WTC11 (cell line): Measurements from ENCODE around the gene CAMK1G. TPM values are rescaled to one million over a fixed set of nuclear protein-coding genes. Genes with fewer than 3 reads are reported as not detected.

Source experiments
- ATAC-seq: fragments of 200-7000 bp; cut with Tn5 transposase; 2 replicates; pipeline ENCODE4 v1.10.0; 2021; ENCODE audit warnings: mild to moderate bottlenecking, moderate library complexity
- CTCF ChIA-PET: fragments of 300-600 bp; sonication (Branson Sonifier 250); formaldehyde crosslinking; loops from one replicate; lab custom pipeline; 2021; ENCODE audit warnings: antibody characterized with exemption; lab: Charles Lee
- POLR2A ChIA-PET: fragments of 350-600 bp; sonication (Branson Sonifier 250); formaldehyde crosslinking; loops from one replicate; lab custom pipeline; 2021; ENCODE audit warnings: antibody characterized with exemption; lab: Charles Lee
- DNase-seq: peaks from one replicate; pipeline ENCODE4 v3.0.0; 2021; ENCODE audit warnings: low spot score
- H3K27ac Mint-ChIP-seq: 2 replicates; pipeline ENCODE4 v1.8.0; 2021; ENCODE audit warnings: mixed read lengths
- H3K27me3 Mint-ChIP-seq: 2 replicates; pipeline ENCODE4 v1.8.0; 2021; ENCODE audit warnings: low read depth, mild to moderate bottlenecking, moderate library complexity, mixed read lengths
- H3K36me3 Mint-ChIP-seq: 2 replicates; pipeline ENCODE4 v1.8.0; 2021; ENCODE audit warnings: mixed read lengths
- H3K4me1 Mint-ChIP-seq: 2 replicates; pipeline ENCODE4 v1.8.0; 2022; ENCODE audit warnings: mixed read lengths
- H3K4me3 Mint-ChIP-seq: 2 replicates; pipeline ENCODE4 v1.8.0; 2021; ENCODE audit warnings: mild to moderate bottlenecking, moderate library complexity, mixed read lengths
- H3K9me3 Mint-ChIP-seq: 2 replicates; pipeline ENCODE4 v1.8.0; 2021; ENCODE audit warnings: mixed read lengths
- AR ChIP-seq: fragments of 250-450 bp; sonication (Bioruptor Pico); IDR thresholded peaks from 2 replicates; pipeline ENCODE4 v1.9.0; 2021; ENCODE audit warnings: mild to moderate bottlenecking
- ARID4B ChIP-seq: sonication (generic); formaldehyde crosslinking; IDR thresholded peaks from 2 replicates; pipeline ENCODE4 v1.8.0; 2023; ENCODE audit warnings: missing genetic modification reagents, mild to moderate bottlenecking, borderline replicate concordance
- ATF1 ChIP-seq: sonication (generic); formaldehyde crosslinking; IDR thresholded peaks from 2 replicates; pipeline ENCODE4 v1.8.1; 2023; ENCODE audit warnings: mild to moderate bottlenecking, moderate library complexity, missing genetic modification reagents
- CTCF ChIP-seq: fragments of 200-600 bp; IDR thresholded peaks from 2 replicates; pipeline ENCODE4 v1.8.0; 2022; ENCODE audit warnings: antibody characterized with exemption
- ZNF121 ChIP-seq: sonication (generic); formaldehyde crosslinking; IDR thresholded peaks from 2 replicates; pipeline ENCODE4 v1.8.0; 2023; ENCODE audit warnings: missing genetic modification reagents
- ZNF232 ChIP-seq: sonication (generic); formaldehyde crosslinking; IDR thresholded peaks from 2 replicates; pipeline ENCODE4 v1.8.0; 2022; ENCODE audit warnings: mild to moderate bottlenecking, missing genetic modification reagents
- ZNF416 ChIP-seq: fragments of 250-450 bp; sonication (Bioruptor Pico); IDR thresholded peaks from 2 replicates; pipeline ENCODE4 v1.9.0; 2021; ENCODE audit warnings: mild to moderate bottlenecking, inconsistent platforms
- total RNA-seq: library from RNA; stranded (reverse); gene quantifications from 3 replicates; pipeline ENCODE4 v1.2.3, GENCODE V29; 2021
- TF ChIP-seq, protein P1 (sequence below): sonication (generic); formaldehyde crosslinking; IDR thresholded peaks from 2 replicates; pipeline ENCODE4 v1.8.1; 2023; ENCODE audit warnings: mild to moderate bottlenecking, missing genetic modification reagents, borderline replicate concordance
- TF ChIP-seq, protein P2 (sequence below): sonication (generic); formaldehyde crosslinking; IDR thresholded peaks from 2 replicates; pipeline ENCODE4 v1.8.1; 2022; ENCODE audit warnings: mild to moderate bottlenecking, missing genetic modification reagents, moderate library complexity, borderline replicate concordance
- TF ChIP-seq, protein P3 (sequence below): sonication (generic); formaldehyde crosslinking; IDR thresholded peaks from 2 replicates; pipeline ENCODE4 v1.8.1; 2023; ENCODE audit warnings: mild to moderate bottlenecking, missing genetic modification reagents
- TF ChIP-seq, protein P4 (sequence below): fragments of 250-450 bp; sonication (Bioruptor Pico); IDR thresholded peaks from 2 replicates; pipeline ENCODE4 v1.9.0; 2021; ENCODE audit warnings: mild to moderate bottlenecking

Gene CAMK1G
- total RNA-seq, 1 experiment from 2014 or later = 0.28 TPM

DNA sequence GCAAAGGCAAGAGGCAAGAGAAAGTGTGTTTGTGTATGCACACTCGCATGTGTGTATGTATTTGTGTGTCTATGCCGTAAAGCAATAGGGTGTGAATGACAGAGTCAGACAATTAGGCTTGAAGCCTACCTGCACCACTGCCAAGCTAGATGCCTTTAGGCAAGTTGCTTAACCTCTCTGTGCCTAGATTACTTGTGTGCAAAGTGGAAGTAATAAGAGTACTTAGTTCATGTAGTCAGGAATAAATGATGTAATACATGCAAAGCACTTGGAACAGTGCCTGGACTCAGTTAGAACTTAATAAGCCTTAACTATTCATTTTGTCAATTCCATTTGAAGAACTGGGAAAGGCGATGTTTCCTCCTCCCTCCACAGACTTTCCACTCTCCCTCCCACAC, 37.0 kb downstream of the CAMK1G start (continued):
- TF ChIP-seq, protein P1, sequence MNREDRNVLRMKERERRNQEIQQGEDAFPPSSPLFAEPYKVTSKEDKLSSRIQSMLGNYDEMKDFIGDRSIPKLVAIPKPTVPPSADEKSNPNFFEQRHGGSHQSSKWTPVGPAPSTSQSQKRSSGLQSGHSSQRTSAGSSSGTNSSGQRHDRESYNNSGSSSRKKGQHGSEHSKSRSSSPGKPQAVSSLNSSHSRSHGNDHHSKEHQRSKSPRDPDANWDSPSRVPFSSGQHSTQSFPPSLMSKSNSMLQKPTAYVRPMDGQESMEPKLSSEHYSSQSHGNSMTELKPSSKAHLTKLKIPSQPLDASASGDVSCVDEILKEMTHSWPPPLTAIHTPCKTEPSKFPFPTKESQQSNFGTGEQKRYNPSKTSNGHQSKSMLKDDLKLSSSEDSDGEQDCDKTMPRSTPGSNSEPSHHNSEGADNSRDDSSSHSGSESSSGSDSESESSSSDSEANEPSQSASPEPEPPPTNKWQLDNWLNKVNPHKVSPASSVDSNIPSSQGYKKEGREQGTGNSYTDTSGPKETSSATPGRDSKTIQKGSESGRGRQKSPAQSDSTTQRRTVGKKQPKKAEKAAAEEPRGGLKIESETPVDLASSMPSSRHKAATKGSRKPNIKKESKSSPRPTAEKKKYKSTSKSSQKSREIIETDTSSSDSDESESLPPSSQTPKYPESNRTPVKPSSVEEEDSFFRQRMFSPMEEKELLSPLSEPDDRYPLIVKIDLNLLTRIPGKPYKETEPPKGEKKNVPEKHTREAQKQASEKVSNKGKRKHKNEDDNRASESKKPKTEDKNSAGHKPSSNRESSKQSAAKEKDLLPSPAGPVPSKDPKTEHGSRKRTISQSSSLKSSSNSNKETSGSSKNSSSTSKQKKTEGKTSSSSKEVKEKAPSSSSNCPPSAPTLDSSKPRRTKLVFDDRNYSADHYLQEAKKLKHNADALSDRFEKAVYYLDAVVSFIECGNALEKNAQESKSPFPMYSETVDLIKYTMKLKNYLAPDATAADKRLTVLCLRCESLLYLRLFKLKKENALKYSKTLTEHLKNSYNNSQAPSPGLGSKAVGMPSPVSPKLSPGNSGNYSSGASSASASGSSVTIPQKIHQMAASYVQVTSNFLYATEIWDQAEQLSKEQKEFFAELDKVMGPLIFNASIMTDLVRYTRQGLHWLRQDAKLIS (CRISPR knock-in tag) = no peak
- TF ChIP-seq, protein P2, sequence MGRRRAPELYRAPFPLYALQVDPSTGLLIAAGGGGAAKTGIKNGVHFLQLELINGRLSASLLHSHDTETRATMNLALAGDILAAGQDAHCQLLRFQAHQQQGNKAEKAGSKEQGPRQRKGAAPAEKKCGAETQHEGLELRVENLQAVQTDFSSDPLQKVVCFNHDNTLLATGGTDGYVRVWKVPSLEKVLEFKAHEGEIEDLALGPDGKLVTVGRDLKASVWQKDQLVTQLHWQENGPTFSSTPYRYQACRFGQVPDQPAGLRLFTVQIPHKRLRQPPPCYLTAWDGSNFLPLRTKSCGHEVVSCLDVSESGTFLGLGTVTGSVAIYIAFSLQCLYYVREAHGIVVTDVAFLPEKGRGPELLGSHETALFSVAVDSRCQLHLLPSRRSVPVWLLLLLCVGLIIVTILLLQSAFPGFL = no peak
- TF ChIP-seq, protein P3, sequence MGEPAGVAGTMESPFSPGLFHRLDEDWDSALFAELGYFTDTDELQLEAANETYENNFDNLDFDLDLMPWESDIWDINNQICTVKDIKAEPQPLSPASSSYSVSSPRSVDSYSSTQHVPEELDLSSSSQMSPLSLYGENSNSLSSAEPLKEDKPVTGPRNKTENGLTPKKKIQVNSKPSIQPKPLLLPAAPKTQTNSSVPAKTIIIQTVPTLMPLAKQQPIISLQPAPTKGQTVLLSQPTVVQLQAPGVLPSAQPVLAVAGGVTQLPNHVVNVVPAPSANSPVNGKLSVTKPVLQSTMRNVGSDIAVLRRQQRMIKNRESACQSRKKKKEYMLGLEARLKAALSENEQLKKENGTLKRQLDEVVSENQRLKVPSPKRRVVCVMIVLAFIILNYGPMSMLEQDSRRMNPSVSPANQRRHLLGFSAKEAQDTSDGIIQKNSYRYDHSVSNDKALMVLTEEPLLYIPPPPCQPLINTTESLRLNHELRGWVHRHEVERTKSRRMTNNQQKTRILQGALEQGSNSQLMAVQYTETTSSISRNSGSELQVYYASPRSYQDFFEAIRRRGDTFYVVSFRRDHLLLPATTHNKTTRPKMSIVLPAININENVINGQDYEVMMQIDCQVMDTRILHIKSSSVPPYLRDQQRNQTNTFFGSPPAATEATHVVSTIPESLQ = no peak
- TF ChIP-seq ZNF232 (CRISPR knock-in tag) = no peak

DNA sequence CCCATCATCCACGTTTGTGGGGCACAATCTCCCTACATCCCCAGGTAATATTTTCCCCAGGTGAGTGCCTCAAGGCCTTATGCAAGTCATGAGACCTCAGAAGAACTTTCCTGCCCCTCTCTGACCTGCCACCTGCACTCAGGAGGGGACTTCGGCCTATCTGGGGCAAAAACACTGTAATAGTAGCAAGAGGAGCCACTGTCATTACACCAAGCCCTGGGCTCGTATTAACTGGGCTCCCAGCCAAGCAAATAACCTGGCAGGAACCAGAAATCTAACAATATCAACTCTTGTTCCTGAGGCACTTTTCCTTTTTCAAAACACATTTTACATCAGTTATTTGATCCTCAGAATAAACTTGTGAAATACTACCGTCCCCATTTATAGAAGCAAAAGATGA, 37.8 kb downstream of the CAMK1G start:
- DNase-seq (no peak), ATAC-seq (no peak)
- POLR2A ChIA-PET = no interaction called here
- CTCF ChIA-PET = no interaction called here
- peaks cover 3% of the 10 kb centered on the region; the same call in 1 of the 2 replicates for H3K27me3 Mint-ChIP-seq
- no peaks in the 10 kb centered on the region for H3K9me3 Mint-ChIP-seq
- H3K36me3 Mint-ChIP-seq = no peaks in the 10 kb centered on the region
- H3K4me3 Mint-ChIP-seq = no peak overlapping the region
- H3K4me1 Mint-ChIP-seq = no peaks in the 10 kb centered on the region
- TF ChIP-seq, protein P4, sequence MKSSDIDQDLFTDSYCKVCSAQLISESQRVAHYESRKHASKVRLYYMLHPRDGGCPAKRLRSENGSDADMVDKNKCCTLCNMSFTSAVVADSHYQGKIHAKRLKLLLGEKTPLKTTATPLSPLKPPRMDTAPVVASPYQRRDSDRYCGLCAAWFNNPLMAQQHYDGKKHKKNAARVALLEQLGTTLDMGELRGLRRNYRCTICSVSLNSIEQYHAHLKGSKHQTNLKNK (CRISPR knock-in tag) = no peak
- TF ChIP-seq ZNF416 (CRISPR knock-in tag) (no peak), CTCF (no peak), AR (CRISPR knock-in tag) (no peak)
- no peak overlapping the region for H3K27ac Mint-ChIP-seq

DNA sequence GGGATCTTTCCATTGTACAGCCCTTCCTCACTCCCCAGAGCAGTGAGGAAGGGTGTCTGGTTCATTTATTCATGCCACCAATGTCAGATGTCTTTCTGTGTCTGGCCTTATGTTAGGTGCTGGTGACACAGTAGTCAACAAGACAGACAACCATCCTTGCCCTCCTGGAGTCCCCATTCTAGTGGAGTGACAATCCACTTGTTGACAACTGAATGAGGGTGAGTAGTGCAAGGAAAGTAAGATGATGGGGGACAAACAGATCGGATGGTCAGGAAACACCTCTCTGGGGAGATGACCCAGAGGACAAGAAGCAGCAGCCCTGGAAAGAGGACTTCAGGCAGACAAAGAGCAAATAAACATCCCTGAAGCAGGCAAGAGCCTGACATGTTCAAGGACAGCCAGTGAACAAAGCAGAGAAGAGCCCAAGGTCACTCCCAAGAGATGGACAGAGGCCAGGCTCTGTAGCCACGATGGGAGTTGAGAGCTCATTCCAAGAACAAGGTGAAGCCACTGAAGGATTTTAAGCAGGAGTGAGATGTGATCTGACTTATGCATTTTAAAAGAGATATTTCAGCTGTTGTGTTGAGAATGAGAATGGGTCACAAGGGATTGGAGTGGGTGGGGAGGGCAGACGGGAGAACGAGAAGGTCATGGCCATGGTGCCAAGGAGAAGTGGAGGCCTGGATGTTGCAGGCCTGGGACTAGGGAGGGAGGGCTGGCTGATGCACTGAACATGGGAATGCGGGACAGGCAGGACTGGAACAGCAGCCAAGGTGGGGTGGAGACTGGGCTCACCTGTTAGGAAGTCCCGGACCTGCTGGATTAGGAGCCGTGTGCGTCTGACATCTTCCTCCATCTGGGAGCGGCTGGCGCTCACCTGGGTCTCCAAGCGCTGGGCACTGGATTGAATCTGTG, 38.5 kb downstream of the CAMK1G start:
- H3K27me3 Mint-ChIP-seq = peaks cover 3% of the 10 kb centered on the region; the same call in 1 of the 2 replicates
- no peak overlapping the region for H3K4me3 Mint-ChIP-seq
- DNase-seq (no peak), ATAC-seq (no peak)
- H3K9me3 Mint-ChIP-seq = no peaks in the 10 kb centered on the region
- POLR2A ChIA-PET = no interaction called here
- no peak overlapping the region for H3K27ac Mint-ChIP-seq
- CTCF ChIA-PET = interaction anchor here (1.7 to 2.7 kb wide), 2 partner anchors 45 to 52 kb away, joined by 5 to 11 read pairs; no protein-coding TSS in a partner anchor
- no peaks in the 10 kb centered on the region for H3K36me3 Mint-ChIP-seq
- H3K4me1 Mint-ChIP-seq = no peaks in the 10 kb centered on the region
- TF ChIP-seq ATF1 (CRISPR knock-in tag) (no peak), ZNF121 (CRISPR knock-in tag) (no peak), ARID4B (CRISPR knock-in tag) (no peak)
